H1 (cell line): ENCODE measurements around the gene LCN2.

ENCODE experiments used
- ATF2 ChIP-seq: IDR thresholded peaks from 2 replicates; pipeline ENCODE4 v1.6.1; 2012; ENCODE audit warnings: low read length, inconsistent platforms
- BCL11A ChIP-seq, 2 experiments: IDR thresholded peaks; one replicate each; pipeline ENCODE4 v1.6.1; 2011; ENCODE audit warnings: low read depth in 2 of 2, low read length in 2 of 2, mild to moderate bottlenecking in 2 of 2
- CTCF ChIP-seq, 3 experiments: IDR thresholded peaks; 1 replicate in 2 of 3; 2 replicates in 1 of 3; pipeline versions ENCODE4 v1.5.1 to v1.6.1; 2011; ENCODE audit warnings: low read length in 3 of 3, mild to moderate bottlenecking in 3 of 3, inconsistent platforms in 2 of 3, low read depth in 1 of 3, moderate library complexity in 1 of 3; ENCODE audit not compliant: insufficient read depth in 1 of 3; ENCODE audit errors: control extremely low read depth in 1 of 3
- EP300 ChIP-seq, 2 experiments: IDR thresholded peaks; 1 replicate in 1 of 2; 2 replicates in 1 of 2; pipeline ENCODE4 v1.6.1; 2011 to 2012; ENCODE audit warnings: low read depth in 2 of 2, low read length in 2 of 2, mild to moderate bottlenecking in 2 of 2, borderline replicate concordance in 1 of 2, inconsistent platforms in 1 of 2, moderate library complexity in 1 of 2
- EZH2 ChIP-seq: fragments of 200-600 bp; sonication (generic); IDR thresholded peaks from 2 replicates; pipeline ENCODE4 v1.7.1; 2012; ENCODE audit warnings: low read depth, mild to moderate bottlenecking, moderate library complexity, low read length, inconsistent platforms; ENCODE audit not compliant: severe bottlenecking
- MAFK ChIP-seq: IDR thresholded peaks from 2 replicates; pipeline ENCODE4 v1.6.1; 2012; ENCODE audit warnings: low read depth, mild to moderate bottlenecking, improper control_type of control experiment, low read length
- POLR2A ChIP-seq, 2 experiments: IDR thresholded peaks; 1 replicate in 1 of 2; 2 replicates in 1 of 2; pipeline ENCODE4 v1.6.1; 2011; ENCODE audit warnings: low read depth in 2 of 2, low read length in 2 of 2, mild to moderate bottlenecking in 2 of 2; ENCODE audit errors: control extremely low read depth in 1 of 2
- POLR2AphosphoS5 ChIP-seq: IDR thresholded peaks from 2 replicates; pipeline ENCODE4 v1.6.1; 2011; ENCODE audit warnings: low read depth, low read length
- TAF1 ChIP-seq: IDR thresholded peaks from 2 replicates; pipeline ENCODE4 v1.6.1; 2011; ENCODE audit warnings: mild to moderate bottlenecking, low read depth, low read length
- TCF12 ChIP-seq: IDR thresholded peaks from 2 replicates; pipeline ENCODE4 v1.6.1; 2011; ENCODE audit warnings: low read depth, mild to moderate bottlenecking, low read length

- TF ChIP-seq EZH2, result no peak
- TF ChIP-seq ATF2, result no peak
- no peak for TF ChIP-seq TCF12
- no peak for TF ChIP-seq POLR2A (IDR thresholded peaks at IDR 0.05; ENCODE audit: control extremely low read depth in 1 of 2, low read depth in 2 of 2, low read length in 2 of 2)
- no peak for TF ChIP-seq BCL11A (IDR thresholded peaks at IDR 0.05; ENCODE audit: low read depth in 2 of 2, low read length in 2 of 2)
- TF ChIP-seq POLR2AphosphoS5, result no peak
- TF ChIP-seq EP300 (IDR thresholded peaks at IDR 0.05; ENCODE audit: borderline replicate concordance in 1 of 2, low read depth in 2 of 2, low read length in 2 of 2), result no peak
- no peak for TF ChIP-seq CTCF (IDR thresholded peaks at IDR 0.05; ENCODE audit: control extremely low read depth in 1 of 3, insufficient read depth in 1 of 3, low read depth in 1 of 3, low read length in 3 of 3)
- TF ChIP-seq TAF1, result no peak
- TF ChIP-seq MAFK, result no peak
Observed at GRCh38 chr9:128164307-128164885, 15.1 kb downstream of the LCN2 start.
